Activated effector memory CD4-positive, alpha-beta T cell treated with Interleukin-2 at 50 U/mL for 16 hours (primary cell): ENCODE data around the gene MSANTD7.
"Not testable (repeated sequence)": the region's sequence is repeated elsewhere in the genome, so short reads cannot be mapped to it uniquely, and the experiment has no call there.

Experiments used
- DNase-seq: peaks from one replicate; pipeline ENCODE4 v3.0.0-alpha.2; 2020

MSANTD7 gene

DNA sequence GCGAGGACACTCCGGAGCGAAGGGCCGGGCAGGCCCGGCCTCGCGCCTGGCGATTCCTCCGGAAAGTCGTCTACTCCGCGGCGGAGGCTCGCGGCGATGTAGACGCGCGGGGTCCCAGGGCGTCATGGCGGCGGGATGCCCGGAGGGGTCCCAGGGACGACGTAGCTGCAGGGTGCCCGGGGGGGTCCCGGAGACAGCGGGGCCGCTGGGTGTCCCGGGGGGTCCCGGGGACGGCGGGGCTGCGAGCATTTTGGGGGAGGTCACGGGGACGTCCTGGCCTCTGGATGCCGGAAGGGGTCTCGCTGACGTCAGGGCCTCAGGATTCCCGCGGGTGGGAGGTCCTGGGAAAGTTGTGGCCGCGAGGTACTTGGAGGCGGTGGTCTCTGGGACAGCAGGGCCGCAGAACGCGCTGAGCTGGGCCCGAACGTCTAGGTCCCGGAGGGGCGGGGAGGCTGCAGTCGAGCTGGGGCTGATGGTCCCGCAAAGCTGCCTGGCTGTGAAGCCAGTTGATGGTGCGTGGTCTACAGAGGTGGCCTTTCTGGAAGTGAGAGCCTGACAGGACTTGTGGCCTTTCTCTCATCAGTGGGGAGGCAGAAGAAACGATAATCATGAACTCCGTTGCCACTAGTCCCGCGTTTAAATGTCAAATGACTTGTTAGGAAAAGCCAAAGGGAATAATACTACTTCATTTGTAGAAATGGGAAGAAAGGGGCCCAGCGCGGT, 637 bp downstream of the MSANTD7 start:
- no peak for DNase-seq

DNA sequence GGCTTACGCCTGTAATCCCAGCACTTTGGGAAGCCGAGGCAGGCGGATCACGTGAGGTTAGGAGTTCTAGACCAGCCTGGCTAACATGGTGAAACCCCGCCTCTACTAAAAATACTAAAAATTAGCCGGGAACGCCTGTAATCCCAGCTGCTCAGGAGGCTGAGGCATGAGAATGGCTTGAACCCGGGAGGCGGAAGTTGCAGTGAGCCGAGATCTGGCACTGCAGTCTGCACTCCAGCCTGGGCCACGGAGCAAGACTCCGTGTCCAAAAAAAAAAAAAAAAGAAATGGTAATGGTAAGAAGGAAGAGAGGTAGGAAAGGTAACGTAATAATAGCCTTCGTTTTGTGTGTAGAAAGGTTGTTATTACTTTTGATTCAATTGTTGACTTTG, 1.2 kb downstream of the MSANTD7 start:
- DNase-seq, result no peak

- DNase-seq, result no peak
These were observed 2.1 kb downstream of the MSANTD7 start for GRCh38 chr10:14840178-14840577.

DNA sequence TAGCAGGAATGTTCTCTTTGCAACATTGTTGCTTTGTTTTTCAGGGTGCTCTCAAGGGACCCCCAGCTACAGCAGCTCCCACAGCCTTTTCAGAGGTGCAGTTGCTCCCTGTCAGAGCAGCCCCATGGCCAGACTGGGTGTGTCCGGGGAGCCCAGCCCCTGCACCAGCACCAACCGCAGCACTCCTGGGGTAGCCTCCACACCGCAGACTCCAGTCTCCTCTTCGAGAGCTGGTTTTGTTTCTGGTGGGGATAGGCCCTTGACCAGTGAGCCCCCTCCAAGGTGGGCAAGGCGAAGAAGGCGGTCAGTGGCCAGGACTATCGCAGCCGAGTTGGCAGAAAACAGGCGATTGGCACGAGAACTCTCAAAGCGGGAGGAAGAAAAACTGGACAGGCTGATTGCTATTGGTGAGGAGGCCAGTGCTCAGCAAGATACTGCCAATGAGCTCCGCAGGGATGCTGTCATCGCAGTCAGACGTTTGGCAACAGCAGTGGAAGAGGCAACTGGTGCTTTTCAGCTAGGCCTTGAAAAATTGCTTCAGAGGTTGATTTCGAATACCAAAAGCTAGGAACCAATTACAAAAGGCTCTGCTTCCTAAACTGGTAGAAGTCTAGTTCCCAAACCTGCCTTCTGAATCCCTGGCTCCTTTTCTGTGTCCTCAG, 5.4 kb downstream of the MSANTD7 start:
- DNase-seq, result no peak

GRCh38 chr10:14844948-14845347, 6.8 kb downstream of the MSANTD7 start:
- no peak for DNase-seq

GRCh38 chr10:14852236-14852635, 14.1 kb downstream of the MSANTD7 start:
- no peak for DNase-seq

DNA sequence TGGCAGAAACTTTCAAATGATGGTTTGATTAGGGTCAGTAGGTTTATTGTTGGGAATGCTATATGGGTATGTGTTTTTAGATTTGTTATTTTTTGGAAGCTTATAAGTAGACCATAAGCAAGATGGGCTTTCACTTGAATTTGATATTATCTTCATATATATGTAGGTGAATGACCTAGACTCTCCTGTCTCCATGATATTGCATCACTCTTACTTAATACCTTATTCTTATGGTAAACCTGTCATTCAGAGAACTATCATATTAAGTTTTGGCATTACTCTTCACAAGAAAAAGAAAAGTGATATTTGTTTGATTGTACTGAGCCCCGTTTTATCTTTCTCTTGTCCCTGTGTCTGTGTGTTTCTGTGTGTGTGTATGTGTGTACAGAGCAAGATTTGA, 17.3 kb downstream of the MSANTD7 start:
- no peak for DNase-seq

- no peak for DNase-seq
These were observed 20.3 kb downstream of the MSANTD7 start for GRCh38 chr10:14858338-14858960.

DNA sequence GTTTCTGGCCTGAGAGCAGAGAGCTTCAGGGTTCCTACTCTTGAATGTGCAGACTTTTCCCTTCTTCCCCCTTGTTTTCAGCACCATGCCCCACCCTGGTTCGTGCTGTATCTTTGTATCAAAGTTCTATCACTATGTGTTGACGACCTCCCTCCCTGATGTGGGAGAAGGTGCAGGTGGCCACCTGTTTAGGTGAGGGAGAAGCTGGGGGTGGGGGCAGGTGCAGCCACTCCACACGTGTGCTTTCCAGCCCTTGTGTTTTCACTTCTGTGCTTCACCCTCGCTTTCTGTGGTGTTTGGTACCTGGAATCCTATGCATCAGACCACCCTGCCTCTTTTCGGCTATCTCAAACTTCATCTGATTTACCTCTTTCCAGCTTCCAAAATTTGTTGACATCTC, 20.9 kb downstream of the MSANTD7 start:
- DNase-seq, result no peak

- no peak for DNase-seq
These were observed 21.7 kb downstream of the MSANTD7 start for GRCh38 chr10:14859775-14860174.

DNA sequence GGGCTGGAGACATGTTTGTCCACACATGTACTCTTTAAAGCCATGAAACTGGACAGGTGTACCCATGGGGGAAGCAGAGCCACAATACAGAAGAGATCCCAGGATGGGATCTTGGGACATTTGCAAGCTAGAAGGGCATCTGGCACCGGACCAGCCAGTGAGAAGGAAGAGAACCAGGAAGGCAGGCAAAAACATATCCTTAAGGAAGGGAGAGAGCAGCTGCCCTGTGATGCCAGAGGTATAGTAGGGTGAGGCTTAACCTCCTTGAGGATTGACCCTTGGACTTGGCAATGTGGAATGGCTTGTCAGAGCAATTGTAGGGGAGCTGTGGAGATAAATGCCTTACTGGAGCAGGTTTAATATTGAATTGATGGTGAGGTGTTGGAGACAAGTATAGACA, 22.7 kb downstream of the MSANTD7 start:
- no peak for DNase-seq

DNA sequence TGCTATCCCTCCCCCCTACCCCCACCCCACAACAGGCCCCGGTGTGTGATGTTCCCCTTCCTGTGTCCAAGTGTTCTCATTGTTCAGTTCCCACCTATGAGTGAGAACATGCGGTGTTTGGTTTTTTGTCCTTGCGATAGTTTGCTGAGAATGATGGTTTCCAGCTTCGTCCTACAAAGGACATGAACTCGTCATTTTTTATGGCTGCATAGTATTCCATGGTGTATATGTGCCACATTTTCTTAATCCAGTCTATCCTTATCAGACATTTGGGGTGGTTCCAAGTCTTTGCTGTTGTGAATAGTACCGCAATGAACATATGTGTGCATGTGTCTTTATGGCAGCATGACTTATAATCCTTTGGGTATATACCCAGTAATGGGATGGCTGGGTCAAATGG, 26.4 kb downstream of the MSANTD7 start:
- DNase-seq, result not testable (repeated sequence)

DNA sequence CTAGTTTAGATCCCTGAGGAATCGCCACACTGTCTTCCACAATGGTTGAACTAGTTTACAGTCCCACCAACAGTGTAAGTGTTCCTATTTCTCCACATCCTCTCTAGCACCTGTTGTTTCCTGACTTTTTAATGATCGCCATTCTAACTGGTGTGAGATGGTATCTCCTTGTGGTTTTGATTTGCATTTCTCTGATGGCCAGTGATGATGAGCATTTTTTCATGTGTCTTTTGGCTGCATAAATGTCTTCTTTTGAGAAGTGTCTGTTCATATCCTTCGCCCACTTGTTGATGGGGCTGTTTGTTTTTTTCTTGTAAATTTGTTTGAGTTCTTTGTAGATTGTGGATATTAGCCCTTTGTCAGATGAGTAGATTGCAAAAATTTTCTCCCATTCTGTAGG, 26.8 kb downstream of the MSANTD7 start:
- not testable (repeated sequence) for DNase-seq

DNA sequence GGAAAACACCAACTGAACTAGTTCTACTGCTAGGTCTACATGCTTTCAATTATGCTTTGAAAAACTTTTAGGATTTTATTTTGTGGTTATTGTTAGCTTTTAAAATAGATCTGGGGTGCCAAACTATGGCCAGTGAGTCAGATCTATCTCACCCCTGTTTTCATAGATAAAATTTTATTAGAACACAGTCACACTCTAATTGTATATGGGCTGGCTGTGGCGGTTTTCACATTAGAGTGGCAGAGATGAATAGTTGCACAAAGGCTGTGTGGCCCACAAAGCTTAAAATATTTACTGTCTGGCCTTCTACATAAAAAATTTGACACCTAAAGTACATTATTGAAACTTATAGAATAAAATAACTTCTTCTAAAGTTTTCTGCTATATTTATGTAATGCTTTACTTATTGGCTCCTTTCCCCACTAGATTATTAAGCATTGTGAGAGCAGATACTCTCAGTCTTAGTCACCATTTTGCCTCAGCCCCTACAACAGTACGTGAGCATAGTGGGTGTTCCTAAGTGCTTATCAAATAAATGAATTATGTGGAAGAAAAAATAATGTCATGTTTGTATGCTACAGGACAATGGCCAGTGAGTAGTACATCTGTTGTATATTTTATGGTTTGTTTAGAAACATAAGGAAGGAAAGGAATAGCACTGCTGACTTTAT, 35.1 kb downstream of the MSANTD7 start:
- DNase-seq, result no peak

- no peak for DNase-seq
These were observed 37.8 kb downstream of the MSANTD7 start for GRCh38 chr10:14875941-14876340.

GRCh38 chr10:14876764-14877163, 38.7 kb downstream of the MSANTD7 start:
- DNase-seq, result no peak

- DNase-seq, result peak; percentile 90
These were observed 40.4 kb downstream of the MSANTD7 start, which contains the start of gene SUV39H2 for GRCh38 chr10:14878266-14879123. TSS of gene SUV39H2 (plus strand) at chr10:14878866. CDS start at chr10:14878889, 23 bp downstream.

GRCh38 chr10:14879124-14879927, 41.2 kb downstream of the MSANTD7 start:
- peak; percentile 6 for DNase-seq

- no peak for DNase-seq
These were observed 41.8 kb downstream of the MSANTD7 start for GRCh38 chr10:14879928-14880193.

GRCh38 chr10:14880229-14880628, 42.1 kb downstream of the MSANTD7 start:
- no peak for DNase-seq

- DNase-seq, result no peak
These were observed 46.0 kb downstream of the MSANTD7 start for GRCh38 chr10:14884082-14884481.
